ENCODE results near the gene MCM9. TPM values are rescaled to one million over a fixed set of nuclear protein-coding genes. Genes with fewer than 3 reads are reported as not detected.

The MCM9 gene
- polyA plus RNA-seq, 4 donors, result 22.6 to 25.4 (median 23.6) TPM

DNA sequence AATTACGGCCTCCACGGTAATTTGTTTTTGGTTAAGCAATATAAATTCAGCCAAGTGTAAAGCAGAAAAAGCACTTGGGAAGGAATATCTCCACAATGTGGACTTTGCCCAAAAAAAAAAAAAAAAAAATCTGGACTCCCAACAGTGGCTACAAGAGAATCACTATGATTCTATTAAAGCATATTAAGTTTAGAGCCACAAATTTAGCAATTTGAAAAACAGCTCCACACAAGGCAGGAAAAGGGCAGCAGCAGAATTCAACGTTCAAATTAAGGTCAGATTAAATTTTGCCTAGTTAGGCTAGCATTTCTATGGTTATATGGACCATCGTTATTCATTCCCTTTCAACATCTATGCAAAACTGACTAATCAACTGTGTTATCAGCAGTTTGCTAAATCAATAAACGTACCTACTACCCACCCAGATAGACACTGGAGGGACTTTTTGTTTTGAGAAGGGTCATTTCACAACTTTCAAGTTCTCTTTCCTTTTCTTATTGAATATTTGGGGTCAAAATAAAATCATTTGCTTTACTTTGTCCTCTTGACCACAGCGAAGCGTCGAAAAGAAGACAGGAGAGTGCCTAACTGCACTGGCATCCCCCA, 1.0 kb downstream of the MCM9 start:
- DNase-seq (ENCODE audit: low read depth in 4 of 4, low spot score in 3 of 4), result no peak

DNA sequence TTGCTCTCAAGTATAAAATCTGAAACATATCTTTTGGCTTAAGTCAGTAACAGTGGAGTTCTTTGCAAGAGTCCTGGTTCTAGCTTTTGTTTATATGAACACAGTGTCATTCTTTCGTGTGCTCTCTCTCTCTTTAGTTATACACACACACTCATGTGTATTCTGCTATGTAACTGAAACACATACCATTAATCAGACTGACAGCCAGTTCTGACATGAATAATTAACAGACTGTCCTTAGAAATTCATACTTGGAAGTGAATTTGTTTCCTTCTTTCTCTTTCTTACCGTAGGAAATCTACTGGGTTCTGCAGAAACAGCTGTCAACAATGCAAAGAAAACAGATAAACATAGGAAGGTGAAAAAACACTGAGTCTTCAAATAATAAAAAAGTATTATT, 2.5 kb downstream of the MCM9 start:
- DNase-seq (ENCODE audit: low read depth in 4 of 4, low spot score in 3 of 4), result no peak

DNA sequence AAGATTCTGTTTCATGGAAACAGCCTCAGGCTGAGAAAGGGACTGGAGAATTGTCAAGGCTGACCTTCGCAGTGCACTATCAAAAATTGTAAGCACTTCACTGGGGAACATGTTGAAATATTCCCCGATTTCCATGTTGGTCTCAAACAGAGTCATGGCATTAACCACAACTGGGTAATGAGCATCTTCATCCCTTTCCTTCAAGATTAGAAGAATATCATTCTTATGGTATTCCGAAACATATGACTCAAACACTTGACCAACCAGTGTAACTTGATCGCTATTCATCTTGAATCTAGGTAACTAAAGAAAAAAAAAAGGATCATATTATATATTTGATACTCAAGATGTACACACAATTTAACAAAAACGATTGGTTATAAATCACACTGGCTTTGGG, 3.5 kb downstream of the MCM9 start:
- DNase-seq (ENCODE audit: low read depth in 4 of 4, low spot score in 3 of 4), result no peak

DNA sequence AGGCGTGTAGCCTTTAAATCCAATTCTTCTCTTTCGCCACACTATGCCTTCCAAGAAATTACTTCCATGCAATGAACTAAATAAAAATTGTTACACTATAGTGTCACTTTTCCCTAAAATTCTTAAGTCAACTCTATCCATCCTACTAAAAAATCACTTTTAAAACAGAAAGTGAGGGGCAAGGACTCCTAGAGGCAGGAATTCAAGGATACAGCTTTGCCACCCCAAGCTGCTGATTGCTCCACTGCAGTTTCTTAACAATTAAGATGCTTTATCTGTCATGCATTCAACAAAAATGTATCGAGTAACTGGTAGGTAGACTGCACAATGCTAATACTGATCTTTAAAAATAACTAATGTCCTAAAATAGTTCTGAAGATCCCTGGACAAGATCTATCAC, 4.3 kb downstream of the MCM9 start:
- no peak for DNase-seq (ENCODE audit: low read depth in 4 of 4, low spot score in 3 of 4)

GRCh38 chr6:118923035-118923434, 11.9 kb downstream of the MCM9 start:
- DNase-seq (ENCODE audit: low read depth in 4 of 4, low spot score in 3 of 4), result no peak

DNA sequence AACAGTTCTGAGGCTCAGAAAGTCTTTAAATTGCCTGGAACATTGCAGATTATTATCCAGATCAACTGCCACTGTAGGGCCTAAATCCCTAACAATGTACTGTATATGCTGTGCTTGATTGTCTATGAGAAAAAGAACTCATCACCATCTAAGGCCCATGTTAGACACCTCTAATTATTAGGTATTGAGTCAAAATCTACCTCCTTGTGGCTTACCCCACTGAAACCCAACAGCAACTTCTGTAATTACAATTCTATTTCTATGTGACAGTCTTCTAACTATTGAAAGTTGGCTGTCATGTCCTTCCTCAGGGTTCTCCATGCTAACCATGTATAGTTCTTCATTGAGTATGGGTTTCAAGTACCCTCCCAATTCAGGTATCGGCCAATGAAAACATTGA, 13.9 kb downstream of the MCM9 start:
- DNase-seq (ENCODE audit: low read depth in 4 of 4, low spot score in 3 of 4), result no peak

GRCh38 chr6:118918329-118918725, 16.6 kb downstream of the MCM9 start:
- DNase-seq (ENCODE audit: low read depth in 4 of 4, low spot score in 3 of 4), result no peak

GRCh38 chr6:118917546-118918328, 17.2 kb downstream of the MCM9 start:
- DNase-seq (ENCODE audit: low read depth in 4 of 4, low spot score in 3 of 4), result no peak

GRCh38 chr6:118914598-118914997, 20.4 kb downstream of the MCM9 start:
- no peak for DNase-seq (ENCODE audit: low read depth in 4 of 4, low spot score in 3 of 4)

GRCh38 chr6:118913161-118913560, 21.8 kb downstream of the MCM9 start:
- no peak for DNase-seq (ENCODE audit: low read depth in 4 of 4, low spot score in 3 of 4)

DNA sequence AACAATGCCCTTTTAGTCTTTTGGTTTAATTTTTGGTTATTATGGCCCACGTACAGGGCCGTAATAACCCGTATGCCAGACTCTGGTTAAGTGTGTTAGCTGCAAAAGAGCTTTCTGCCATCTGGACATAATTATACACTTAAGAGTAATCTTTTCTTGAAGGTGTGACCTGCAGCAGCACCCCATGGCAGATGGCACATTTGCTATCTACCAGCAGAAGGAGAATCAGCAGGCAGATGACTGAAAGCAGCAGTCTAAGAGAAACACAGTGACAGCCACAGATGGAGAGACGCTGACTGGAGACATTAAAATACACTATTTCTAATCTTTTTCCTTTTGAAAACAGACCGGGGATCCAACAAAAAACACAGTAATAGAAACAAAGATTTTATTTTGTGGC, 22.3 kb downstream of the MCM9 start:
- no peak for DNase-seq (ENCODE audit: low read depth in 4 of 4, low spot score in 3 of 4)

DNA sequence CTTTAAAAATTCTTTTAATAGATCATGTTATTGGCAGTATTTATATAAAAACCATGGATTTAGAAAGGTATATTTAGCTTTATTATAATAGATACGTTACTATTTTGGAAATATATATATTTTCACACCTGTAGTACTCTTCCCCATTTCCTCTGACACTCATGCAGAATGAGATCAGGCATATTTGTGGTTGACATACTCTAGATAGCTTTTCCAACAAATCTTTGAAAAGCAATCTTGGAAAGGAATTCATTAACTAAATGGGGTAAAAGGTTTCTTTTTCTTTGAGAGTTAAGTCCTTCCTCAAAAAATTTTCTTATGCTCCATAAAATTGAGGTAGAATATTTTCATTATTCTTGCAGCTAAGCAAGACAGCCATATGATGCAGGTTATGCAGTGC, 26.5 kb downstream of the MCM9 start:
- DNase-seq (ENCODE audit: low read depth in 4 of 4, low spot score in 3 of 4), result no peak

GRCh38 chr6:118905851-118906250, 29.1 kb downstream of the MCM9 start:
- DNase-seq (ENCODE audit: low read depth in 4 of 4, low spot score in 3 of 4), result no peak

- DNase-seq (ENCODE audit: low read depth in 4 of 4, low spot score in 3 of 4), result no peak
Observed at GRCh38 chr6:118905084-118905483, 29.9 kb downstream of the MCM9 start.

DNA sequence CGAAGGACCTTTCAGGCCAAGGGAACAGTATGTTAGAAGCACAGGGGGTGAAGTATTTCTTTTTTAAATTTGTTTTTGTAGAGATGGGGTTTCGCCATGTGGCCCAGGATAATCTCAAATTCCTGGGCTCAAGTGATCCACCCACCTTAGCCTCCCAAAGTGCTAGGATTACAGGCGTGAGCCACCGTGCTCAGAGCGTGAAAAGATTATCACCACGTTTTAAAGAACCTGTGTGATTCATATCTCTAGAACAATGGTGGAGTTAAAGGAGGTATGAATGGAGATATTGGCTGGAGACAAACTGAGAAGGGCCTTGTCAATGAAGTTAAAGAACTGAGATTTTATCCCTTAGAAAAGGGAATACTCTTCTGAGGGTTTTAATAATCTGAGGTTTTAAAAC, 31.3 kb downstream of the MCM9 start:
- no peak for DNase-seq (ENCODE audit: low read depth in 4 of 4, low spot score in 3 of 4)

DNA sequence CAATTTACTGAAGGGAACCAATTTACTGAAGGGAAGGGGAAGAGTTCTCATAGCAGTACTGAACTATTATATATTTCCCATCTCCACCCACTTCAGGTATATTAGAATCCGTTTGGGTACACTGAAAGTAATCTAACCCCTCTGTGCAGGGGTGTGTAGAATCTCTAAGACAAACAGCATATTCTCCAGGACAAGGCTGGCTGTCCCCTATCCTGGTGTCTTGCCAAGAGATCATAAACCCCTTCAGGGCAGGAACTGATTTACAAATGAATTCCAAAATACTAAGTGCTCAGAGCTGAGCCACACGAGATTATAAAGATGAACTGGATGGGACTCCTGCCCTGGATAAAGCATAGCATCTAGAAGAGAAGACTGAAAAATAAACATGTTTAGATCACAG, 31.8 kb downstream of the MCM9 start:
- DNase-seq (ENCODE audit: low read depth in 4 of 4, low spot score in 3 of 4), result no peak

DNA sequence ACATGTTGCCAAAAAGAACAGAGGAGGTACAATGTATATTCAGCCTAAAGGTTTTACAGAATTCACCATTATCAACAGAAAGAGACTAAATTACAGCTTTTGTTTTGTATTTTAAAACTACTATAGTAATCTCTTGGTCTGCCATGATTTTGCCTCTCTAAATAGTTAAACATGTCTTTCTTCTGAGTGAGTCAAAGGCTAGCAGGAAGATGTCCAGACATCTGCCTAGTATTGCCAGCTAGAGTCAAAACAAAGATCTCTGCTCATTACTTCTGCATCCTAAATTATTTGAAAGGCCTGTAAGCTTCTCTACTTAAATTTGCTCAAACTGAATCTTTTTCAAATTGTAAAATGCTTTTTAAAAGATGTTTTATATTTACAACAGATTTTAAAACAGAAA, 32.2 kb downstream of the MCM9 start:
- no peak for DNase-seq (ENCODE audit: low read depth in 4 of 4, low spot score in 3 of 4)

DNA sequence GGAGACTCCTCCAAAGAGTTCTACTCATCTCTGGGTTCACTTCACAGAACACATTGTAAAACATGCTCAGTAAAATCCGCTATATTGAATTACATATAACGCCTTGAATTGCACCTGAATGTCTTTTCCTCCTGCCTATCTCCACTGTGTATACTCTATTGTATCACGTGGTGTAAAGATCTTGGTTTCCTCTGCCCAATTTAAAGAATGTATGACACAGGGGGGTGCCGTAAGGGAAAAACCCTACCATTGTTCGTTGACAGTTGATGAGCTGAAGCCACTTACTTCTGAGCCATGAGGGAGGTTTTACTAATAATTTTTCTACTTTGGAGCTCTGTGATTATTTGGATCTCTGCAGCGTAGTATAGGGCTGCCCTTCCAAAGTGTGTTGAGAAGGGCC, 35.0 kb downstream of the MCM9 start:
- DNase-seq (ENCODE audit: low read depth in 4 of 4, low spot score in 3 of 4), result no peak

DNA sequence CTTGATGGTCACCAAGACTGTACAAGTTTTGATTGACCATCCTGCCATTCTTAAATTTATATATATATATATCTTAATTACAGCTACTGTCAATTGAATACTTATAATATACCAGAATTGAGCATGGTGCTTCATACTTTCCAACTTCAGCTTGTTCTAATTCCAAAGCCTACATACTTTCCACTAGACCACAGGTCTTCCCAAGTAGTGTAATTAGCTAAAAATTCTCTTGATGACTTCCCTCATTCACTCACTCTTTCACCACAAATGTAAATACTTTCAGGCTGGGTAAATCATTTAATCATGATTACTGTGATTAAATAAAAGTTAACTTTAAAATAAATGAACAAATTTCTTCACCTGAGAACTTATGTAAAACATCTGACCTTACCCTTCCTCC, 37.6 kb downstream of the MCM9 start:
- no peak for DNase-seq (ENCODE audit: low read depth in 4 of 4, low spot score in 3 of 4)

DNA sequence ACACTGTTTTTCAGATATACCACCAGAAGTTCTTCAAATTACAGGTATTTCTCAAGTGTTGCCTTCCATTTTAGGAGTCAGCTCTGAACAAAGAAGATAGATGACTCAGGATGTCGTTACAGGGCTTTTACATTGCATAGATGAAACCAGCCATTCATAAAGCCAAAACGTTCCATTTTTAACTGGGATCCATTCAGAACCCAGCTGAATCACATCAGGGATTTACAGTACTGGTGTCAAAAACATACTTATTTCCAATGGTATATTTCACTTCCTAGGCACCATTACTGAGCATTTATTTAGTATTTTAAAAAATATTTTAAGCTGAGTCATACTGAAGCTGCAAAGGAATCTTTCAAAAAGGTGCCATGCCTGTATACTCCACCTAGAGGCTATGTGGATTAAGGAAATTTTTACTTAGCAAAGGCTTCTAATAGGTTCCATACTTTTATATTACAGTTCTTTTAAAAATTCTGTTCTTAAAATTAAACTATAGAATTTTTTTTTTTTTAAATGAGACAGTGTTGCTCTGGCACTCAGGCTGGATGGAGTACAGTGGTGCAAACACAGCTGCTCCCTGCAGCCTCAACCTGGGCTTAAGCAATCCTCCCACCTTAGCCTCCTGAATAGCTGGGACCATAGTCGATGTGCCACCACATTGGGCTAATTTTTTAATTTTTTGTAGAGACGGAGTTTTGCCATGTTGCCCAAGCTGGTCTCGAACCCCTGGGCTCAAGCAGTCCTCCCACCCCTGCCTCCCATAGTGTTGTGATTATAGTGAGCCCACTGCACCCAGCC, 38.4 kb downstream of the MCM9 start:
- DNase-seq (ENCODE audit: low read depth in 4 of 4, low spot score in 3 of 4), result no peak

DNA sequence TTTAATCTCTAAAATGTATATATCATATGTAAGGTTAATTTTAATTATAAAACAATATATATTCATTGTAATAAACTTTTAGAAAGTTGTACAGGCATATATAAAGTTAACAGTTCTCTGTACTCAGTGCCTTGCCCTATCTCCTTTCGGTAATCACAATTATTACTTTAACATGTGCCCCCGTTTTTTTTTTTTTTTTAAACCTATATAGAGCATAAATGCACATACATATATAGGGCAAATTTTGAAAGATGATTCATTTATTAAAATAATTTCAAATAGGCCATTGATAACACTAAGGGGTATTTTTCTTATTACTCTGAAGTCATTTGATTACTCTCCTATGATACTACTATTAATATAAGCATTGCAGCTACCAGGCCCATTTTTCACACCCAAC, 39.1 kb downstream of the MCM9 start:
- DNase-seq (ENCODE audit: low read depth in 4 of 4, low spot score in 3 of 4), result no peak

GRCh38 chr6:118895261-118895560, 39.7 kb downstream of the MCM9 start:
- DNase-seq (ENCODE audit: low read depth in 4 of 4, low spot score in 3 of 4), result no peak
